HepG2 (cell line): ENCODE data around the gene PDGFA. TPM values are rescaled to one million over a fixed set of nuclear protein-coding genes. Genes with fewer than 3 reads are reported as not detected.

Experiments
- CHCHD3 ChIP-seq: sonication (generic); formaldehyde crosslinking; IDR thresholded peaks from 2 replicates; pipeline ENCODE4 v1.8.0; 2022; ENCODE audit warnings: mild to moderate bottlenecking, missing genetic modification reagents, moderate library complexity
- ZC3H13 ChIP-seq: sonication (generic); formaldehyde crosslinking; IDR thresholded peaks from 2 replicates; pipeline ENCODE4 v1.8.1; 2023; ENCODE audit warnings: mild to moderate bottlenecking, missing genetic modification reagents, moderate library complexity
- ZNF280D ChIP-seq: sonication (generic); formaldehyde crosslinking; IDR thresholded peaks from 2 replicates; pipeline ENCODE4 v1.5.1; 2020; ENCODE audit warnings: mild to moderate bottlenecking, missing genetic modification reagents
- ZNF354B ChIP-seq: sonication (generic); formaldehyde crosslinking; IDR thresholded peaks from 2 replicates; pipeline ENCODE4 v1.8.0; 2022; ENCODE audit warnings: mild to moderate bottlenecking, missing genetic modification reagents
- ZNF484 ChIP-seq: sonication (generic); formaldehyde crosslinking; IDR thresholded peaks from 2 replicates; pipeline ENCODE4 v1.5.1; 2020; ENCODE audit warnings: mild to moderate bottlenecking, low read depth, missing genetic modification reagents, borderline replicate concordance
- polyA plus RNA-seq, 8 experiments: library from polyadenylated mRNA; depleted of rRNA in 3 of 8; stranded (reverse) in 7 of 8; unstranded in 1 of 8; fragments of >200 nt; fragmentation: Illumina TruSeq in 4 of 8; extraction: Trizol in 4 of 8; gene quantifications; 2 replicates each; pipeline versions ENCODE4 v1.2.1 to v1.2.3, GENCODE V29; 2011 to 2016; ENCODE audit warnings: low read depth in 4 of 8, missing spikeins in 1 of 8, mixed read lengths in 1 of 8; ENCODE audit not compliant: insufficient read depth in 1 of 8
- total RNA-seq, 5 experiments: library from RNA; depleted of rRNA; stranded (reverse); fragments of >200 nt; fragmentation: Illumina TruSeq; extraction: Trizol; gene quantifications; 2 replicates each; pipeline ENCODE4 v1.2.3, GENCODE V29; 2016; ENCODE audit warnings: low read depth in 1 of 5

Gene PDGFA
- total and polyA plus RNA-seq, 2 of the 13 experiments (the other 11 are each of a cell fraction or from before 2014, with no cell fraction given) = 1.5 to 3.4 TPM

- TF ChIP-seq ZNF484 (CRISPR knock-in tag) (no peak), CHCHD3 (CRISPR knock-in tag) (no peak), ZNF354B (CRISPR knock-in tag) (no peak), ZC3H13 (CRISPR knock-in tag) (no peak), ZNF280D (no peak)
Observed at GRCh38 chr7:447523-447922, 72.1 kb downstream of the PDGFA start (continued).

Other genes starting within 250 kb of the PDGFA start
- gene FOXL3, start 229.7 kb downstream of the PDGFA start, total RNA-seq (2016; rRNA removed; fragmentation: Illumina TruSeq; extraction: Trizol) = not detected in 2 replicates
- gene FOXL3, start 229.7 kb downstream of the PDGFA start, polyA plus RNA-seq (2011; rRNA removed) = not detected in 2 replicates
- gene DNAAF5, start 206.9 kb upstream of the PDGFA start, total RNA-seq (2016; rRNA removed; fragmentation: Illumina TruSeq; extraction: Trizol) = 21.5 and 24.2 TPM in 2 replicates
- gene DNAAF5, start 206.9 kb upstream of the PDGFA start, polyA plus RNA-seq (2011; rRNA removed) = 11.8 and 11.9 TPM in 2 replicates
- 28.2 and 29.2 TPM in 2 replicates for gene PRKAR1B, start 207.4 kb upstream of the PDGFA start, total RNA-seq (2016; rRNA removed; fragmentation: Illumina TruSeq; extraction: Trizol)
- 7.9 and 9.0 TPM in 2 replicates for gene PRKAR1B, start 207.4 kb upstream of the PDGFA start, polyA plus RNA-seq (2011; rRNA removed)